Coronary artery (tissue), 2 donors: ENCODE results near the gene STK36.

Experiments used
- DNase-seq: peaks from one replicate; pipeline ENCODE4 v3.0.0-alpha.2; 2017; ENCODE audit warnings: low spot score
- H3K27ac ChIP-seq, 2 donors: fragments of 200-600 bp; sonication (generic); one replicate each; pipeline ENCODE4 v1.5.1; 2016 to 2019
- H3K4me3 ChIP-seq: fragments of 200-600 bp; sonication (generic); 2 replicates; pipeline ENCODE4 v1.5.1; 2016; ENCODE audit warnings: mild to moderate bottlenecking, moderate library complexity
- TF ChIP-seq, protein P1 (sequence below): fragments of 200-600 bp; sonication (generic); IDR thresholded peaks from one replicate; pipeline ENCODE4 v1.5.1; 2019; ENCODE audit warnings: antibody characterized with exemption

The STK36 gene

DNA sequence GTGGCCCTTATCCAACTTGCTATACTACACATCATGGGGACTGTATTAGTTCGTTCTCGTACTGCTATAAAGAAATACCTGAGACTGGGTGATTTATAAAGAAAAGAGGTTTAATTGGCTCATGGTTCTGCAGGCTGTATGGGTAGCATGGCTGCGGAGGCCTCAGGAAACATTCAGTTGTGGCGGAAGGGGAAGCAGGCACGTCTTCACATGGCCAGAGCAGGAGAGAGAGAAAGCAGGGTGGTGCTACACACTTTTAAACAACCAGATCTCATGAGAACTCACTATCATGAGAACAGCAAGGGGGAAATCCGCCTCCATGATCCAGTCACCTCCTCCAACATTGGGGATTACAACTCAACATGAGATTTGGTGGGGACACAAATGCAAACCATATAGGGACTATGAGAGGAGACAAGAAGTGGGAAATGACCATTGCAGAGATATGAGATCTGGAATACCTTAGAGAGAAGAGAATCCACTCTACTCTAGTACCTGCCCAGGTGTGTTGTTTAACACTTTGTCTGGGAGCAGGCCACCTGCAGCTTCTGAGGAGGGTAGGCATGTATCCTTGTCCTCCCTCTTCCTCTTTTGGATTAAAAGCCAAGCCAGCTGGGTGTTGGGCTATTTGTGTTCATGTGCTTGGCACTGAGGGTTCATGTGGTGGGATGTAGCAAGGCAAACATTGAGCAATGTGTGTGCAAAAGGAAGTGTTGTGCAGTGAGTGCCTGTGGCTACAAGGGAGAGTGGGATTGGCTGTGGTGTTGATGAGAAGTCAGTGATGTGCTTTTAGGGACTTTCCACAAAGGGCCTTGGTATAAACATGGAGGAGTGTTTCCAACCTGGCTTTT, 61.5 kb downstream of the STK36 start:
- peak overlapping the region in 1 of 2 donors; percentile 87 for H3K27ac ChIP-seq
- H3K4me3 ChIP-seq = no peak overlapping the region
- DNase-seq = no peak
- TF ChIP-seq, protein P1, sequence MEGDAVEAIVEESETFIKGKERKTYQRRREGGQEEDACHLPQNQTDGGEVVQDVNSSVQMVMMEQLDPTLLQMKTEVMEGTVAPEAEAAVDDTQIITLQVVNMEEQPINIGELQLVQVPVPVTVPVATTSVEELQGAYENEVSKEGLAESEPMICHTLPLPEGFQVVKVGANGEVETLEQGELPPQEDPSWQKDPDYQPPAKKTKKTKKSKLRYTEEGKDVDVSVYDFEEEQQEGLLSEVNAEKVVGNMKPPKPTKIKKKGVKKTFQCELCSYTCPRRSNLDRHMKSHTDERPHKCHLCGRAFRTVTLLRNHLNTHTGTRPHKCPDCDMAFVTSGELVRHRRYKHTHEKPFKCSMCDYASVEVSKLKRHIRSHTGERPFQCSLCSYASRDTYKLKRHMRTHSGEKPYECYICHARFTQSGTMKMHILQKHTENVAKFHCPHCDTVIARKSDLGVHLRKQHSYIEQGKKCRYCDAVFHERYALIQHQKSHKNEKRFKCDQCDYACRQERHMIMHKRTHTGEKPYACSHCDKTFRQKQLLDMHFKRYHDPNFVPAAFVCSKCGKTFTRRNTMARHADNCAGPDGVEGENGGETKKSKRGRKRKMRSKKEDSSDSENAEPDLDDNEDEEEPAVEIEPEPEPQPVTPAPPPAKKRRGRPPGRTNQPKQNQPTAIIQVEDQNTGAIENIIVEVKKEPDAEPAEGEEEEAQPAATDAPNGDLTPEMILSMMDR = no peak

DNA sequence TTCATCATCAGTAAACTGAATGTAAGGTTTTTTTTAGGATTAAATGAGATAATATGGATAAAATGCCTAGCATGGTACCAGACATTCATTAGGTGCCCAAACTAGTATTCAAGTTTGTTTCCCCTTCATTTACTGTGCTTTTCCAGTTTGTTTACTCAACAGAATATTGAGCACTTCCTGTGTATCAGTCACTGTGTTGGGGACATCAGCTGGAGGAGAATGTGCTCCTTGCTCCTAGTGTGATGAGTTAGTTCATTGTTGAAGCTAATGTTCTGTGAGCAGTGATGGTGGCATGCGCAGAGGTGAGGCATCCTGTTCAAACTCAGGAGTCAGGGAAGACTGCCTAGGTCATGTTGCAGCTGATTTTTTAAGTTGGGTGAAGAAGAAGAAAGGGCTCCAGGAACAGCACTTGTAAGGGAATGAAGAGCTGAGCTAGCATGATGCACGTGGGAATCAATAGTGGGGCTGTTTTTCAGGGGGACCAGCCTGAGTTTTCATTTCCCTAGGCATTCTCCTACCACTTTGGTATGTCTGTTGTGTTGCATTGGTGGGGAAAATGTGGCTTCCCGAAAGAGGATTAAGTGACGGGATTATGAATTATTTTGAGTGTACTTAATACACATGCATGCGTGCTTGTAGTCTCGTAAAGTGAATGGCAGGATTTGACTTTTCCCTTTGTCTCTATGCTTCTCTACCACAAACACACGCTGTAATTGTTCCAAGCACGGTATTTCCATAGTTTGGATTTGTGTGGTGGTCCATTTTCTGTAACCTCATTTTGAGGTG, 62.5 kb downstream of the STK36 start:
- Histone ChIP-seq H3K27ac (peak overlapping the region in 1 of 2 donors; percentile 87), H3K4me3 (no peak overlapping the region)
- TF ChIP-seq, protein P1 = no peak
- no peak for DNase-seq

DNA sequence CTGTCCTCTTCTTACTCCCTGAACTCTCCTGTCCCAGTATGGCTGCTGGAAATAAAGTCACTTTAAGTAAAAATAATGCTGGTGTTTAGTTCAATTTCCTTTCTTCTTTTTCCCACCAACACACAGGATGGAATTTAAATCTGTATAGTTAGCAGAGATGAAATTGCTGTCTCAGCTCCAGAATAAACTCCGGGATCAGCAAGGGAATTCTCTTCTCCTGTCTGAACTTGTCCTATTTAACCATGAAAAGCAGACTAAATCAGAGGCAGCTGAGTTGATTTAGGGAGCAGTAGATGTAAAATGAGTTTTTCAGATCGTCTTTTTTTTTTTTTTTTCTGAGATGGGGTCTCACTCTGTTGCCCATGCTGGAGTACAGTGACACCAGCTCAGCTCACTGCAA, 64.6 kb downstream of the STK36 start:
- TF ChIP-seq, protein P1 = no peak
- no peak overlapping the region for H3K27ac ChIP-seq
- DNase-seq = no peak
- no peak overlapping the region for H3K4me3 ChIP-seq

DNA sequence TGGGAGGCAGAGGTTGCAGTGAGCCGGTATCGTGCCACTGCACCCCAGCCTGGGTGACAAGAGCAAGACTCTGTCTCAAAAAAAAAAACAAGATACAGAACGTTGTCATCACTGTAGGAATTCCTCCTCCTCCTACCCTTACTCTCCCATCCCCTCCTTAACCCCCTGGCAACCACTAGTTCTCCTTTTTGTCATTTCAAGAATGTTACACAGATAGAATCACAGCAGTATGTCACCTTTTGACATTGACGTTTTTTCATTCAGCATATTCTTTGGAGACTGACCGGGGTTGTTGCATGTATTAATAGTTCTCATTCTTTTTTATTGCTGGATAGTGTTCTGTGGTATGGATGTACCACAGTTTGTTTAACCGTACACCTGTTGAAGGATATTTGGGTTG, 71.2 kb downstream of the STK36 start:
- Histone ChIP-seq H3K27ac (no peak overlapping the region), H3K4me3 (no peak overlapping the region)
- no peak for DNase-seq
- TF ChIP-seq, protein P1 = no peak

DNA sequence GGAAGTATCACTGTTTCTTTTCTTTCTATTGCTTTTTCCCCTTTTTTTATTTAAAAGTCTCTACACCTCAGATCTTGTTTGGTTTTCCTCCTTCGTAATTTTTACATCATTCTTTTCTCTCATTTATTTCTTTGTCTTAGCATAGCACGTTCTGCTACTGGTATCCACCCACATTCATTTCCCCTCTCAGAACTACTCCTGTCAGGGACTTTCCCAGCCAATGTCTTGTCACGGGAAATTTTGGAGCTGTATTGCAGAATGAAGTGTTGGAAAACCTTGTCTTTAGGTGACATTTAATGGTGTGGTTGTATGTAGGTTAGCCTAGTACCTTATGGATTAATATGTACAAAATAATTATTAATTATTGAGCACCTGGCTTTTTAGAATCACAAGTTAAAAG, 72.7 kb downstream of the STK36 start:
- Histone ChIP-seq H3K27ac (no peak overlapping the region), H3K4me3 (no peak overlapping the region)
- TF ChIP-seq, protein P1 = no peak
- DNase-seq = no peak

DNA sequence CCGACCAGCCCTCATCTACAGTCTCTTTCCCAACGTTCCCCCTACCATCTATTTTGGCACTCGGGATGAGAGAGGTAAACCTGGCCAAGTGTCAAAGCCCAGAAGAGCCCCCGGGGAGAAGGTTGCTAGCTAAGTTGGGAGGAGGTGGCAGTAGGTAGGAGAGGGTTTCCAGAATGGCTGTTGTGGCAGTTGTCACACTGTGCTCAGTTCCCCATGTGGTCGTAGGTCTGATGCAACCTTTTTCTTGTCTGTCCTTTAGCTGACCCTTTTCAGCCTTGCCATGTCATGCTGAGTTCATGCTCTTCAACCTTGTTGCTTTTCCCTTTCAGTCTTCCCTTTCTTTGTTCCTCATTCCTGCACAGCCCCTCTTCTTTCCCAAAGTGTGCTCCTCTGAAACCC, 73.3 kb downstream of the STK36 start:
- no peak for DNase-seq
- TF ChIP-seq, protein P1 = no peak
- Histone ChIP-seq H3K27ac (peak overlapping the region in 1 of 2 donors; percentile 68), H3K4me3 (no peak overlapping the region)
